HFFc6 (cell line): ENCODE data around the gene MAD1L1. TPM values are rescaled to one million over a fixed set of nuclear protein-coding genes. Genes with fewer than 3 reads are reported as not detected.

ENCODE experiments used
- DNase-seq: peaks from one replicate; pipeline ENCODE4 v3.0.0-alpha.2; 2018
- H3K27ac Mint-ChIP-seq: 2 replicates; pipeline ENCODE4 v1.8.0; 2020; ENCODE audit warnings: mild to moderate bottlenecking, mixed read lengths
- H3K27me3 Mint-ChIP-seq: 2 replicates; pipeline ENCODE4 v1.8.0; 2021; ENCODE audit warnings: mild to moderate bottlenecking, moderate library complexity, mixed read lengths; ENCODE audit not compliant: insufficient read depth
- H3K36me3 Mint-ChIP-seq: 2 replicates; pipeline ENCODE4 v1.8.0; 2021; ENCODE audit warnings: low read depth, mixed read lengths
- H3K4me1 Mint-ChIP-seq: 2 replicates; pipeline ENCODE4 v1.8.0; 2020; ENCODE audit warnings: low read depth, mixed read lengths
- H3K4me3 Mint-ChIP-seq: 2 replicates; pipeline ENCODE4 v1.8.0; 2020; ENCODE audit warnings: mild to moderate bottlenecking, moderate library complexity, mixed read lengths
- H3K9me3 Mint-ChIP-seq: 2 replicates; pipeline ENCODE4 v1.8.0; 2020; ENCODE audit warnings: mild to moderate bottlenecking, mixed read lengths
- total RNA-seq, 6 experiments: library from RNA; stranded (reverse); fragmentation: NEBNext Ultra II Directional; extraction: Animal tissue kit (Norgen Biotek cat#: 25700); gene quantifications; 2 replicates in 1 of 6; 3 replicates in 5 of 6; pipeline ENCODE4 v1.2.3, GENCODE V29; 2021
- TF ChIP-seq, protein P1 (sequence below): fragments of 200-600 bp; sonication (generic); IDR thresholded peaks from 2 replicates; pipeline ENCODE4 v1.5.0; 2021; ENCODE audit warnings: antibody characterized with exemption, mild to moderate bottlenecking

MAD1L1 gene
- total RNA-seq, 6 experiments from 2014 or later: 34.6 to 44.8 (median 40.2) TPM

DNA sequence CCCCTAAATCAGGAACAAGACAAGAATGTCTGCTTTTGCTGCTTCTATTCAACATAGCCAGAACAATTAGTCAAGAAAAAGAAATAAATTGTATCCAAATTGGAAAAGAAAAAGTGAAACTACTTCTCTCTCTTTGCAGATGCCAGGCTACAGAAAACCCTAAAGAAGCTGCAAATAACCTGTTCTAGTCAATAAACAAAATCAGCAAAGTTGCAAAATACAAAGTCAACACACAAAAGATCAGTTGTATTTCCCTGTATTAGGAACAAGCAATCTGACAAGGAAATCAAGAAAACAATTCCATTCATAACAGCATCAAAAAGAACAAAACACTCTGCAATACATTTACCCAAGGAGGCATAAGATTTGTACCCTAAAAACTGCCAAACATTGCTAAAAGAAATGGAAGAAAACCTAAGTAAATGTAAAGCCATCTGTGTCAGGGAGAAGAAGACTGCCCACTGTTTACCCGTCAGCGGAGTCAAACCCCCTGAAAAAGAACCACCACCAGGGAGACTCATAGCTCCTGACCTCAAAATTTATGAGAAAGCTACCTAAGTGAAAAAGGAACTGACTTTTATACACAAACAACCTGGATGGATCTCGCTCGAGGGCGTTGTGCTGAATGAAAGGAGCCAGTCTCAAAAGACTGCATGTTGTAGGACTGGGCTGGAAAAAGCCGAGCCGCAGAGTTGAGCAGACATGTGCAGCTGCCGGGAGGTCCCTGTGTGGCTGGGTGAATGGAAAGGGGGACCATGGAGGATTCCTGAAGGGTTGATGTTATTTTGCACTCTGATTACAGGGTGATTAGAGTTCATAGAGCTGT lies 263.1 kb downstream of the MAD1L1 start:
- no peak for DNase-seq
- H3K27ac Mint-ChIP-seq: no peak overlapping the region
- H3K9me3 Mint-ChIP-seq: no peaks in the 10 kb centered on the region; the same call in 1 of the 2 replicates
- H3K27me3 Mint-ChIP-seq: peaks cover 6% of the 10 kb centered on the region; the same call in 1 of the 2 replicates
- H3K36me3 Mint-ChIP-seq: peaks cover 27% of the 10 kb centered on the region
- no peak overlapping the region for H3K4me3 Mint-ChIP-seq
- TF ChIP-seq, protein P1, sequence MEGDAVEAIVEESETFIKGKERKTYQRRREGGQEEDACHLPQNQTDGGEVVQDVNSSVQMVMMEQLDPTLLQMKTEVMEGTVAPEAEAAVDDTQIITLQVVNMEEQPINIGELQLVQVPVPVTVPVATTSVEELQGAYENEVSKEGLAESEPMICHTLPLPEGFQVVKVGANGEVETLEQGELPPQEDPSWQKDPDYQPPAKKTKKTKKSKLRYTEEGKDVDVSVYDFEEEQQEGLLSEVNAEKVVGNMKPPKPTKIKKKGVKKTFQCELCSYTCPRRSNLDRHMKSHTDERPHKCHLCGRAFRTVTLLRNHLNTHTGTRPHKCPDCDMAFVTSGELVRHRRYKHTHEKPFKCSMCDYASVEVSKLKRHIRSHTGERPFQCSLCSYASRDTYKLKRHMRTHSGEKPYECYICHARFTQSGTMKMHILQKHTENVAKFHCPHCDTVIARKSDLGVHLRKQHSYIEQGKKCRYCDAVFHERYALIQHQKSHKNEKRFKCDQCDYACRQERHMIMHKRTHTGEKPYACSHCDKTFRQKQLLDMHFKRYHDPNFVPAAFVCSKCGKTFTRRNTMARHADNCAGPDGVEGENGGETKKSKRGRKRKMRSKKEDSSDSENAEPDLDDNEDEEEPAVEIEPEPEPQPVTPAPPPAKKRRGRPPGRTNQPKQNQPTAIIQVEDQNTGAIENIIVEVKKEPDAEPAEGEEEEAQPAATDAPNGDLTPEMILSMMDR: no peak
- H3K4me1 Mint-ChIP-seq: no peaks in the 10 kb centered on the region

GRCh38 chr7:1968397-1969111 lies 264.2 kb downstream of the MAD1L1 start:
- H3K4me1 Mint-ChIP-seq: no peaks in the 10 kb centered on the region
- no peak for DNase-seq
- H3K36me3 Mint-ChIP-seq: peaks cover 34% of the 10 kb centered on the region
- peaks cover 6% of the 10 kb centered on the region; the same call in 1 of the 2 replicates for H3K9me3 Mint-ChIP-seq
- TF ChIP-seq, protein P1: no peak
- peaks cover 6% of the 10 kb centered on the region; the same call in 1 of the 2 replicates for H3K27me3 Mint-ChIP-seq
- no peak overlapping the region for H3K4me3 Mint-ChIP-seq
- no peak overlapping the region for H3K27ac Mint-ChIP-seq

DNA sequence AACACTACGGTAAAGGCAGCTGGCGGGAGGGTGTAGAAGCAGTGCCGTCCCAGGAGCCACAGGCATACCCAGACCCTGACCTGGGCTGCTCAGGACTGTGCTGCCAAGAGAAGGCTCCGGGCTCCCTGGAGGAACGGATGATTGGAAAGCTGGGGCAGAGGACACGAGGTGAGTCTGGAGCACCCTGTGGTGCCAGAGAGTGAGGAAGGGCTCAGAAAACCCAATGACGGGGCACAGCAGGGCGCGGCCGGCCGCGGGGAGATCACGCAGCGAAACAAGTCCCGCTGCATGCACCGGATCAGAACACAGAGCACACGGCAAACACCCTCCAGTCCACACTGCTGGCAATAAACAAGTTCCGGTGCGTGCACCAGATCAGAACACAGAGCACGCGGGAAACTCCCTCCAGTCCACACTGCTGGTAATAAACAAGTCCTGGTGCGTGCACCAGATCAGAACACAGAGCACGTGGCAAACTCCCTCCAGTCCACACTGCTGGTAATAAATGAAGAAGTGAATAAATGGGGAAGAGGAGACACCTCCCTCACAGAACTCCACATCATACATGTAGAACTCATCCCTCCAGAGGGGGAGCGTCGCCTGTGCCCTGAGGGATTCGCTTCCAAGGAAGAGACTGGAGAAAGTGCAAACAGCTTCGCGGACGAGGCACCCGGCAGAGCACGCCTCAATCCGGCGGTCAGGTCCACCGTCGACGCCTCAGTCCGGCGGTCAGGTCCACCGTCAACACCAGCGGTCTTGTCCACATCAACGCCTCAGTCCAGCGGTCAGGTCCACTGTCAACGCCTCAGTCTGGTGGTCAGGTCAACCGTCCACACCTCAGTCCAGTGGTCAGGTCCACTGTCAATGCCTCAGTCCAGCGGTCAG lies 265.0 kb downstream of the MAD1L1 start:
- peaks cover 12% of the 10 kb centered on the region for H3K9me3 Mint-ChIP-seq
- H3K27ac Mint-ChIP-seq: no peak overlapping the region
- DNase-seq: no peak
- H3K4me3 Mint-ChIP-seq: no peak overlapping the region
- peaks cover under 1% of the 10 kb centered on the region; the same call in 1 of the 2 replicates for H3K4me1 Mint-ChIP-seq
- H3K27me3 Mint-ChIP-seq: peaks cover 4% of the 10 kb centered on the region; the same call in 1 of the 2 replicates
- TF ChIP-seq, protein P1: no peak
- peaks cover 40% of the 10 kb centered on the region for H3K36me3 Mint-ChIP-seq

DNA sequence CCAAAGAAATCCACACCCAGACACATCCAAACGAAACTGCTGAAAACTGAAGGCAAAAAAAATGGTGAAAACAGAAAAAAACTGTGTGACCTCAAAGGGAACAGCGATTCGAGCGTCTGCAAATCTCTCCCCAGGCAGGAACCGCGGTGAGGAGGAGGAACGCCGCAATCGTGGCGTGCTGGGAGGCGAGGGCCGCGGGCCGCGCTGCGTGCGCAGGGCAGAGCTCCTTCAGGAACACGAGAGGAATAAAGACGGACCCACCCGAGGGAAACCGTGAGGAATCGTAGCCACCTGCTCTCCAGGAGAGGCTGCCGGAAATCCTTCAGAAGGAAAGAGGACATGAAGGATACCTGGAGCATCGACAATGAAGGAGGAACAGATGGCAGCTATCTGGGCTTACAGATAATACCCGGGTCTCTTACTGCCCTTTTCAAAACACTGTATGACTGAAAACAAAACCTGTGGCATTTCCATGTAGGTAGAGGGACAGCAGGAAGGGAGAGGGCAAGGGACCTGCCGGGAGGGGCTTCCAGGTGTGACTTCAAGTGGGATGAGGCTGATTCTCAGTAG lies 266.0 kb downstream of the MAD1L1 start:
- TF ChIP-seq, protein P1: no peak
- no peak overlapping the region for H3K27ac Mint-ChIP-seq
- H3K4me3 Mint-ChIP-seq: no peak overlapping the region
- H3K9me3 Mint-ChIP-seq: peaks cover 23% of the 10 kb centered on the region
- DNase-seq: no peak
- H3K27me3 Mint-ChIP-seq: peaks cover 7% of the 10 kb centered on the region
- H3K4me1 Mint-ChIP-seq: peaks cover 11% of the 10 kb centered on the region
- peaks cover 50% of the 10 kb centered on the region for H3K36me3 Mint-ChIP-seq
